IgD-negative memory B cell (primary cell): ENCODE results near the gene TBC1D17. TPM values are rescaled to one million over a fixed set of nuclear protein-coding genes. Genes with fewer than 3 reads are reported as not detected.

Source experiments
- H3K27ac Mint-ChIP-seq, 3 donors: one replicate each; pipeline ENCODE4 v1.8.0; 2020 to 2022; ENCODE audit warnings: mild to moderate bottlenecking in 3 of 3, mixed read lengths in 3 of 3, moderate library complexity in 1 of 3
- H3K27me3 Mint-ChIP-seq: one replicate; pipeline ENCODE4 v1.8.0; 2021; ENCODE audit warnings: mixed read lengths
- H3K36me3 Mint-ChIP-seq: one replicate; pipeline ENCODE4 v1.8.0; 2020; ENCODE audit warnings: mild to moderate bottlenecking, mixed read lengths
- H3K4me1 Mint-ChIP-seq, 3 donors: one replicate each; pipeline ENCODE4 v1.8.0; 2020 to 2022; ENCODE audit warnings: mixed read lengths in 3 of 3, mild to moderate bottlenecking in 1 of 3
- H3K4me3 Mint-ChIP-seq, 4 donors: one replicate each; pipeline ENCODE4 v1.8.0; 2020 to 2022; ENCODE audit warnings: mild to moderate bottlenecking in 4 of 4, mixed read lengths in 4 of 4, moderate library complexity in 3 of 4
- H3K9me3 Mint-ChIP-seq, 3 donors: one replicate each; pipeline ENCODE4 v1.8.0; 2020 to 2021; ENCODE audit warnings: mixed read lengths in 3 of 3, mild to moderate bottlenecking in 1 of 3
- polyA plus RNA-seq: library from polyadenylated mRNA; unstranded; fragments of 300-500 nt; fragmentation: Illumina TruSeq; gene quantifications from one replicate; pipeline ENCODE4 v1.2.3, GENCODE V29; 2021

TBC1D17 gene
- polyA plus RNA-seq, 1 donor from 2014 or later = 19.1 TPM

GRCh38 chr19:49884760-49885159, 7.3 kb downstream of the TBC1D17 start:
- no peak overlapping the region for H3K27ac Mint-ChIP-seq
- H3K9me3 Mint-ChIP-seq = no peaks in the 10 kb centered on the region
- no peak overlapping the region for H3K4me3 Mint-ChIP-seq
- H3K36me3 Mint-ChIP-seq = peaks cover 2% of the 10 kb centered on the region
- H3K4me1 Mint-ChIP-seq = peaks cover 0 to 2% (median 0%) of the 10 kb centered on the region in 3 donors
- no peaks in the 10 kb centered on the region for H3K27me3 Mint-ChIP-seq

- no peaks in the 10 kb centered on the region for H3K9me3 Mint-ChIP-seq
- no peak overlapping the region for H3K4me3 Mint-ChIP-seq
- H3K36me3 Mint-ChIP-seq = peaks cover 2% of the 10 kb centered on the region
- peaks cover 0 to 9% (median 4%) of the 10 kb centered on the region in 3 donors for H3K4me1 Mint-ChIP-seq
- no peaks in the 10 kb centered on the region for H3K27me3 Mint-ChIP-seq
- no peak overlapping the region for H3K27ac Mint-ChIP-seq
Measured at GRCh38 chr19:49887037-49887664, 9.6 kb downstream of the TBC1D17 start.

DNA sequence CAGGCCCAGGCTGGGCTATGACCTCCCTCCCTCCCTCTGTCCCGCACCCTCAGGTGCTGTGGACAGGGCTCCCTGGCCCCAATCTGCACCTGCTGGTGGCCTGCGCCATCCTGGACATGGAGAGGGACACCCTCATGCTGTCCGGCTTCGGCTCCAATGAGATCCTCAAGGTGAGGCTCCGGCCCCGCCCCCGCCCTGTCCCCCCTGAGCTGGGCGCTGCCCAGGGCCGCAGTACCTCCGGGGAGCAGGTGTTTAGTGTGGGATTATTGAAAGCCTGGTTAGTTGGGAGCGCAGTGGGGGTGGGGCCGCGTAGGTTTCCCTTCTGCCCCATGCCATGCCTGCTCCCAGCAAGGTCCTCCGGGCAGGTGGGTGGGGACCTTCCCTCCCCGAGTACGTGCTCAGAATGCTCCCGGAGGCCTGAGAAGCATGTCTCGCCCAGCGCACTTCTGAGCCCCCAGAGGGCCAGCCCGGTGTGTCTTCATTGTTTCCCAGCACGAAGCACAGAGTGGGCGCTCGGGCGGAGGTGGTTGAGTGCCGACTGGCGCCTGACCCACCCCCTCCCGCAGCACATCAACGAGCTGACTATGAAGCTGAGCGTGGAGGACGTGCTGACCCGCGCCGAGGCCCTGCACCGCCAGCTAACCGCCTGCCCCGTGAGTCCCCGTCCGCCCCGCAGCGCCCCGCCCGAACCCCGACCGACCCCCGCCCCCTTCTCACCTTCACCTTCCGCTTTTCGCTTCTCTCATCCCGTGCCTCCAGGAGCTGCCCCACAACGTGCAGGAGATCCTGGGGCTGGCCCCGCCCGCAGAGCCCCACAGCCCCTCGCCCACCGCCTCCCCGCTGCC, 10.4 kb downstream of the TBC1D17 start:
- Mint-ChIP-seq H3K4me1 (peaks cover 0 to 9% (median 4%) of the 10 kb centered on the region in 3 donors), H3K36me3 (peaks cover 2% of the 10 kb centered on the region), H3K27me3 (no peaks in the 10 kb centered on the region), H3K9me3 (no peaks in the 10 kb centered on the region), H3K4me3 (no peak overlapping the region), H3K27ac (peak overlapping the region in 1 of 3 donors; percentile 32)

DNA sequence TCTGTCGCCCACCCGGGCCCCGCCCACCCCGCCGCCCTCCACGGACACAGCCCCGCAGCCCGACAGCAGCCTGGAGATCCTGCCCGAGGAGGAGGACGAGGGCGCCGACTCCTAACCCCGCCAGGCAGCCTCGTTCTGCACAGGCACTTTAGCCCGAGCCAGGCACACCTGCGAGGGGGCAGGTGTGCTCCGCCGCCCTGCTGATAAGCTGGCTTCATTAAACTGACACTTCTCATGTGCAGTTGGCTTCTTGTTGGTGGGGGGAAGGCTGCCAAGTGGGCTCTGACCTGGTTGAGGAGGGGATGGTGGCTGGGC, 11.0 kb downstream of the TBC1D17 start:
- H3K27ac Mint-ChIP-seq = peak overlapping the region in 2 of 3 donors; percentile 32 to 81

GRCh38 chr19:49889038-49889686, 11.7 kb downstream of the TBC1D17 start:
- Mint-ChIP-seq H3K27me3 (no peaks in the 10 kb centered on the region), H3K27ac (peak overlapping the region in 2 of 3 donors; percentile 32 to 81), H3K9me3 (no peaks in the 10 kb centered on the region), H3K36me3 (no peaks in the 10 kb centered on the region), H3K4me3 (peak overlapping the region in 2 of 4 donors; percentile 17 to 87), H3K4me1 (peaks cover 0 to 9% (median 4%) of the 10 kb centered on the region in 3 donors)

More for the DNA sequence above, 11.0 kb downstream of the TBC1D17 start:
- Mint-ChIP-seq H3K9me3 (no peaks in the 10 kb centered on the region), H3K27me3 (no peaks in the 10 kb centered on the region), H3K4me3 (peak overlapping the region in 1 of 4 donors; percentile 87), H3K4me1 (peaks cover 0 to 9% (median 4%) of the 10 kb centered on the region in 3 donors), H3K36me3 (no peaks in the 10 kb centered on the region)

GRCh38 chr19:49889687-49890348, 12.3 kb downstream of the TBC1D17 start:
- H3K36me3 Mint-ChIP-seq = no peaks in the 10 kb centered on the region
- H3K4me3 Mint-ChIP-seq = peak overlapping the region; percentile 63 to 91 (median 80)
- H3K4me1 Mint-ChIP-seq = peaks cover 0 to 9% (median 4%) of the 10 kb centered on the region in 3 donors
- no peaks in the 10 kb centered on the region for H3K9me3 Mint-ChIP-seq
- no peaks in the 10 kb centered on the region for H3K27me3 Mint-ChIP-seq
- peak overlapping the region in 1 of 3 donors; percentile 76 for H3K27ac Mint-ChIP-seq

DNA sequence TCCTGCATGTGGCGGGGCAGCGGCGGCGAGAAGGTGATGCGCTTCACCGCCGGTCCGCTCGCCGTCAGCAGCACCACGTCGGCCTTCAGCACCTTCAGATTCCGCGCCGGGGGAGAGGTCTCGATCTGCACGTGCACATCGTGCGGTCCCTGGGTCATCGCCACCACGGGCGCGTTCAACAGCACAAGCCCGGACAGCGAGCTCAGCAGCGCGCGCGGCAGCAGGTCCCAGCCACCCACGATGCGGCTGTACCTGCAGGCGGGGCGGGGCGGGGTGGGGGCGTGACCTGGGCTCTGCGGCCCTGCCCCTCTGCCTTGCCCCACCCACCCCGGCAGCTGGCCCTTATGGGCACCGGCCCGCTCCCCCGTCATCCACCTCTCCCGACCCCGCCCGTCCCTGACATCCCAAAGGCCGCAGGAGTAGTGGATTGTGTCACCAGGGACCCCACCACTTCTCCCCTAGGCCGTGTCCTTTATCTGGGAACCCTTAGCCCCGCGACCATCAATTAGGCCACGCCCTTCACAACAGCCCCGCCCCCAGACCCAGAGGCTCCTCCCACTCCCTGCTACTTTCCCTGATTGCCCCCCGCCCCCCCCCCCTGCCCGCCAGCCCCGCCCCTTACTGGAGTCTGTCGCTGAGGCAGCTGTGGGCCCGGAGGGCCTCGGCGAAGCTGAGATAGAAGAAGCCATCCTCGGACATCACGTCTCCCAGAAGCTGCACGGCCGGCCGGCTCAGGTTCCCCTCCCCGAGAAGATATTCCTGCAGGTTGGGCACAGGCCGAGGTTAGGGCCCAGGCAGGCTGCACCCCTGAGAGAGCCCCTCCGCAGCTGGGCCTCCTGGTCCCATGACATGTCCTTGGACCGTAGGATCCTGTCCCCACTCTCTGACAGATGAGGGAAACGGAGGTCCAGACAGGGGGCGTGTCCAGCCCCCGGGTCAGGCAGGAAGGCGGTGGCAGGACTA, 13.1 kb downstream of the TBC1D17 start:
- Mint-ChIP-seq H3K4me3 (peak overlapping the region; percentile 63 to 91 (median 80)), H3K27ac (peak overlapping the region in 2 of 3 donors; percentile 69 to 76), H3K9me3 (no peaks in the 10 kb centered on the region), H3K27me3 (no peaks in the 10 kb centered on the region), H3K4me1 (peaks cover 0 to 13% (median 4%) of the 10 kb centered on the region in 3 donors), H3K36me3 (no peaks in the 10 kb centered on the region)

DNA sequence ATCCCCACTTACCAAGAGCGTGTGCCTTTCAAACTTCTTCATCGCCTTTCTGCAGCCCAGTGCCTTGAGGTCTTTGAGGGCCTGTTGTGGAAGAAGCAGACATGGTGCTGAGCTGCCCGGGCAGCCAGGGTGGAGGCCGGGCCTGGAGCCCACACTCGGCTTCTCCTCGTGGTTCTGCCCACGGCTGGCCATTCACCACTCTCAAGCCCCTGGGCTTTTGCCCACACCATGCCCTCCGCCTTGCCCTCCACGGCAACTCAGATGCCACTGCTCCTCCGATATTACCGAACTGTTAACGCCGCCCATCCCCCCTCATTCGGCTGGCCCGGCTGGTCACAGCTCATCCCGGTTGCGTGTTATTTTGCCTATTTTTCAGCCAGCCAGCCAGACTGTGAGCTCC, 13.9 kb downstream of the TBC1D17 start:
- Mint-ChIP-seq H3K27ac (peak overlapping the region in 1 of 3 donors; percentile 69), H3K27me3 (peaks cover 2% of the 10 kb centered on the region), H3K9me3 (no peaks in the 10 kb centered on the region), H3K36me3 (no peaks in the 10 kb centered on the region), H3K4me1 (peaks cover 4 to 16% (median 5%) of the 10 kb centered on the region in 3 donors), H3K4me3 (peak overlapping the region in 3 of 4 donors; percentile 9 to 65 (median 50))

- Mint-ChIP-seq H3K27me3 (peaks cover 4% of the 10 kb centered on the region), H3K36me3 (no peaks in the 10 kb centered on the region), H3K9me3 (no peaks in the 10 kb centered on the region), H3K4me3 (peak overlapping the region in 1 of 4 donors; percentile 11), H3K4me1 (peaks cover 16 to 27% (median 17%) of the 10 kb centered on the region in 3 donors), H3K27ac (no peak overlapping the region)
Measured at GRCh38 chr19:49892716-49893115, 15.2 kb downstream of the TBC1D17 start.

DNA sequence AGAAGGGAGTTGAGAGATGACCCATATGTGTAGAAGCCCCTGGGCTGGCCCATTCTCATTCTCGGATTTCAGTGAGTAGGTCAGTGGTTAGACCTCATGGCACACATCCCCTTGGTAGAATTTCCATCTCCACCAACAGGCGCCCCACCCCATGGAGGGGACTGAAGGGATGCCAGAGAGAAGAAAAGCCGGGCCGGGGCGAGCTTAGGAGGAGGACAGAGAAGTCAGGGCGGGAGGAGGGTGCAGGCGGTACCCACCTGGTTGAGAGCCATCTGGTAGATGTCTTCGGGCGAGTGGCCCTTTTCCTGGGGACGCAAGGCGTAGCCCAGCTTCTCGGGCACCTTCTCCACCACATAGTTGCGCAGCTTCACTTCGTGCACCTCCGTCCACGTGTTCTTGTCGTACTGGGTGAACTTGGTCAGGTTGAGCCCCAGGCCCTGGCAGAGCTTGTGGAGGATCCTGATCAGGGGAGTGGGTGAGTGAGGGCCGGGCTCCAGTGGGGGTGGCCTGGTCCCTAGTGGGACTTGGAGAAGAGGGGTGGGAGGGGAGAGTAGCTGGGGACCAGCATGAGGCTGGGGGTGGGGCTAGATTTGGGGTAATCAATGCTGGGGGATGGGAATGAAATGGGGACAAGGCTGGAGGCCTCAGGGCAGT, 16.6 kb downstream of the TBC1D17 start:
- Mint-ChIP-seq H3K4me3 (no peak overlapping the region), H3K27ac (no peak overlapping the region), H3K27me3 (peaks cover 4% of the 10 kb centered on the region), H3K4me1 (peaks cover 19 to 29% (median 19%) of the 10 kb centered on the region in 3 donors), H3K9me3 (no peaks in the 10 kb centered on the region), H3K36me3 (no peaks in the 10 kb centered on the region)

DNA sequence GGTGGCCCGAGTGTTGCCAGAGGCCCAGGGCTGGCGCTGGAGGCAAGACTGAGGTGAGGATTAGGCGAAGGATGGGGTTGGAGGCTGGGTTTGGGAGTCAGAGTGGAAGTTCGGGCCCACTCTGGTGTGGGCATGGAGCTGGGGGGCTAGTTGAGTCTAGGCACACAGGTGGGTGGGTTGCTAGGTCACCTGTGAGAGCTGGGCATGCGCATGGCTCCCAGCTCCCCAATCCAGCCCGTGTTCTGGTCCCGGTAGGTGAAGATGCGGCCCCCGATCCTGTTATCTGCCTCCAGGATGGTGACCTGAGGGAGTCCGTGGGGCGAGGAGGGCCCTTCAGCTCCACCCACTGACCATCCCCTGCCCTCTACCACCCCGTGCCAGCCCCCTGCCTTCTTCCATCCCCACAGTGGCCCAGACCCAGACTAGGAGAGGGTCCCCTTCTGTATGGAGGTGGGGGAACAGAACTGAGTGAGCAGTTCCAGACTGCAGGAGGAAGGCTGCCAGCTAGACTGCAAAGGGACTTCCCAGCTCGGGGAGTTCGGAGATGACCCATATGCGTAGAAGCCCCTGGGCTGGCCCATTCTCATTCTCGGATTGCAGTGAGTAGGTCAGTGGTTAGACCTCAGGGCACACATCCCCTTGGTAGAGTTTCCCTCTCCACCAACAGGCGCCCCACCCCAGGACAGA, 17.5 kb downstream of the TBC1D17 start:
- Mint-ChIP-seq H3K9me3 (no peaks in the 10 kb centered on the region), H3K4me1 (peaks cover 19 to 28% (median 19%) of the 10 kb centered on the region in 3 donors), H3K27me3 (peaks cover 4% of the 10 kb centered on the region), H3K36me3 (no peaks in the 10 kb centered on the region), H3K27ac (peak overlapping the region in 2 of 3 donors; percentile 42 to 77), H3K4me3 (no peak overlapping the region)

GRCh38 chr19:49895566-49896297, 18.2 kb downstream of the TBC1D17 start:
- Mint-ChIP-seq H3K36me3 (no peaks in the 10 kb centered on the region), H3K9me3 (no peaks in the 10 kb centered on the region), H3K4me3 (peak overlapping the region in 2 of 4 donors; percentile 39 to 49)

More at GRCh38 chr19:49895566-49896297, 18.2 kb downstream of the TBC1D17 start:
- H3K27me3 Mint-ChIP-seq = peaks cover 4% of the 10 kb centered on the region
- peaks cover 15 to 25% (median 19%) of the 10 kb centered on the region in 3 donors for H3K4me1 Mint-ChIP-seq
- peak overlapping the region in 2 of 3 donors; percentile 42 to 99 for H3K27ac Mint-ChIP-seq
